Memory B cell (primary cell): ENCODE results near the gene NLGN4Y.

ENCODE experiments used
- ATAC-seq: fragments of 150-1000 bp; cut with Tn5 transposase; 2 replicates; pipeline ENCODE4 v1.10.0; 2021; ENCODE audit warnings: low read depth, mild to moderate bottlenecking, moderate library complexity
- DNase-seq, 2 donors: peaks; one replicate each; pipeline ENCODE4 v3.0.0; 2022; ENCODE audit warnings: low spot score in 2 of 2
- H3K27ac Mint-ChIP-seq: one replicate; pipeline ENCODE4 v1.8.0; 2022; ENCODE audit warnings: mild to moderate bottlenecking, moderate library complexity, mixed read lengths
- H3K27me3 Mint-ChIP-seq: one replicate; pipeline ENCODE4 v1.8.0; 2022; ENCODE audit warnings: mixed read lengths
- H3K36me3 Mint-ChIP-seq: one replicate; pipeline ENCODE4 v1.8.0; 2022; ENCODE audit warnings: mild to moderate bottlenecking, mixed read lengths
- H3K4me1 Mint-ChIP-seq: one replicate; pipeline ENCODE4 v1.8.0; 2022; ENCODE audit warnings: mixed read lengths
- H3K4me3 Mint-ChIP-seq: one replicate; pipeline ENCODE4 v1.8.0; 2022; ENCODE audit warnings: mild to moderate bottlenecking, moderate library complexity, mixed read lengths
- H3K9me3 Mint-ChIP-seq: one replicate; pipeline ENCODE4 v1.8.0; 2022; ENCODE audit warnings: mixed read lengths

The NLGN4Y gene

DNA sequence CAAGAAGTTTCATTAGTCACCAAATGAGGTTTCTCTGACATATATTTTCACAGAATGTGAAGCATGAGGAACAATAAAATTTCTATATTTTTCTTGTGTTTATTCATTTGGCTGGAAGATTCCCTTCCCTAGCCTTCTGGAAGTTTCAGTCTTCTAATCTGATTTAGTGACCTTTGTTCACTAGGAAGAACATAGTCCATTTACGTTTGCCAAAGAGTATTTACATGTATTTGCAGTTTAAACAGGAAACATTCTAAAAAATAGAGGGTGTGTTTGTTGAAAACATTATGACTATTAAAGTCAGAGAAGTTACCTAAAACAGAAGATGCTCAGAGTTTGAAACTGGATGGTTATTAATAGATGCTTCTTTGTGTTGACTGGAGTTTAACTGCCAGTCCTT lies 238.6 kb downstream of the NLGN4Y start:
- Mint-ChIP-seq H3K9me3 (no peaks in the 10 kb centered on the region), H3K4me3 (no peak overlapping the region), H3K27ac (no peak overlapping the region), H3K4me1 (no peaks in the 10 kb centered on the region), H3K27me3 (no peaks in the 10 kb centered on the region), H3K36me3 (no peaks in the 10 kb centered on the region)
- DNase-seq (no peak), ATAC-seq (no peak)

DNA sequence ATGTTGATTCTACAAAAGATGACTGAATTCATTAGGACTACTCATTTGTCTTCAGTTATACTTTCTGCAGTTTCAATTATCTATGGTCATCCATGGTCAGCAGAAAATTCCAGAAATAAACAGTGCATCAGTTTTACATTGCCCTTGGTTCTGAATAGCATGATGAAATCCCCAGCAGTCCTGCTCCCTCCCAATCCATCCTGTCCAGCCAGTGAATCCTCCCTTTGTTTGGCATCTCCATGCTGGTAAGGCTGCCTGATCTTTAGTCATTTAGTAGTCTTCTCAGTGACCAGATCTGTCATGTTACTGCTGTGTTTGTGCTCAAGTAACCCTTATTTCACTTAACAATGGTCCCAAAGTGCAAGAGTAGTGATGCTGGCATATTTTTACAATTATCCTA lies 239.3 kb downstream of the NLGN4Y start:
- DNase-seq (no peak), ATAC-seq (no peak)
- Mint-ChIP-seq H3K36me3 (no peaks in the 10 kb centered on the region), H3K27ac (no peak overlapping the region), H3K9me3 (no peaks in the 10 kb centered on the region), H3K4me1 (no peaks in the 10 kb centered on the region), H3K4me3 (no peak overlapping the region), H3K27me3 (no peaks in the 10 kb centered on the region)

DNA sequence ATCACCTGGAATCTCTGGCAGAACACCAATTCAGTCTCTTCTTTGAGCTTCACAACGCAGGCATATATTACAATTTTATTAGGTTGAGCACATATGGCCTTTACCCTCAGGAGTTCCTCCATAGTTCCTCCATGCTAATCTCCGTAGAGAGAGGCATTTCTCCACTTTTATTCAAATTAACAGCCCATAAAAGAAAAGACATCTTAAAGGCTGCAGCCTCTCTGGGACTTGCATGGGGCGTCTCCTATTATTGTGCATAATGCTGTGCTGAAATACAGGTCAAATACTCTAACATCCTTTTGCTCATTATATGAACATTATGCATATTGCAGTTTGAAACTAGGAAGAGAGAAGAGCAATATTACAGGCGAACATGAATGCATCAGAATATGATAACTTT lies 253.9 kb downstream of the NLGN4Y start:
- ATAC-seq, result no peak
- no peak for DNase-seq
- peaks cover 2% of the 10 kb centered on the region for H3K36me3 Mint-ChIP-seq
- peaks cover 7% of the 10 kb centered on the region for H3K9me3 Mint-ChIP-seq
- H3K27me3 Mint-ChIP-seq, result no peaks in the 10 kb centered on the region
- no peak overlapping the region for H3K4me3 Mint-ChIP-seq
- H3K4me1 Mint-ChIP-seq, result no peaks in the 10 kb centered on the region
- no peak overlapping the region for H3K27ac Mint-ChIP-seq

DNA sequence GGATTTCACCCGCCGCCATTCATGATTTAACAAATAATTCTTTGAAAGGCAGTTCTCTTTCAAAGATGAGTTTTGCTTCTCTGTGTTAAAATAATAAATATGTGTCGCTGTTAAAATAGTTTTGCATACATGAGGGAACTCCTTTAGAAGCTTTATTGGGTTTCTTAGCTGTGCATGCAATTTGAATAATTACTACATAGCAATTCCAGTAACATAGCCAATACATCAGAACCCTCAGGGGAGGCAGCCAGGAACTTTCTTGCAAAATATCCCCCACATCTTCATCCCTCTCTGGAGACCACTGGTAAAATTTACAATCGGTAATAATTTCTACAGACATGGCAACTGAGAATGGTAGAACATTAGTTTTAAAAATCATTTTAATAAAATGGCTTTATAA lies 268.8 kb downstream of the NLGN4Y start:
- Mint-ChIP-seq H3K4me3 (no peak overlapping the region), H3K27me3 (no peaks in the 10 kb centered on the region), H3K36me3 (peaks cover 1% of the 10 kb centered on the region), H3K4me1 (no peaks in the 10 kb centered on the region), H3K27ac (no peak overlapping the region), H3K9me3 (peaks cover 3% of the 10 kb centered on the region)
- ATAC-seq (no peak), DNase-seq (no peak)

DNA sequence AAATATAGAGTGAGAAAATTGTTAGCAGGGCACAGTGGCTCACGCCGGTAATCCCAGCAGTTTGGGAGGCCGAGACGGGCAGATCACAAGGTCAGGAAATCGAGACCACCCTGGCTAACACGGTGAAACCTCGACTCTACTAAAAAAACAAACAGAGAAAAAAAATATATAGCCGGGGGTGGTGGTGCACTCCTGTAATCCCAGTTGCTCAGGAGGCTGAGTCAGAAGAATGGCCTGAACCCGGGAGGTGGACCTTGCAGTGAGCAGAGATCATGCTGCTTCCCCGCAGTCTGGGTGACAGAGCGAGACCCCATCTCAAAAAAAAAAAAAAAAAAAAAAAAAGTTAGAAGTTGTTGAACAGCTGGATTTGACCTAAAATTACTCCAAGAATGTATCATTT lies 269.3 kb downstream of the NLGN4Y start:
- no peak overlapping the region for H3K4me3 Mint-ChIP-seq
- no peaks in the 10 kb centered on the region for H3K4me1 Mint-ChIP-seq
- ATAC-seq (no peak), DNase-seq (no peak)
- peaks cover 2% of the 10 kb centered on the region for H3K9me3 Mint-ChIP-seq
- H3K27ac Mint-ChIP-seq, result no peak overlapping the region
- peaks cover 1% of the 10 kb centered on the region for H3K36me3 Mint-ChIP-seq
- no peaks in the 10 kb centered on the region for H3K27me3 Mint-ChIP-seq

DNA sequence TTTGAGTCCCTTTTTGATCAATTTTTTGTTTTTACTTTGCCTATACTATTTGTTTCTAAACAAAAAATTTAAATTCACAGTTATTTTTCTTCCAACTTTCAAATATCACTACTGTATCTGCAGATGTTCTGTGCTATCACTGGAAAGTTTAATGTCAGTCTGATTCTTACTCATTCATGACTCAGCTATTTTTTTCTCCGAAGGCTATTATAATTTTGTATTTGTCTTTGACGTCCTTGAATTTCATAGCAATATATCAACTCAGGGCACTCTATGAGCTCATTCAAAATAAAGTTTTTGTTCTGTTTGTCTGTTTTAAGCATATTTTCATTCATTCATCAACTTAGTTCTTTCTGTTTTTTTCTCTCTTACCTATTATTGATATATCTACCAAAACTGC lies 273.7 kb downstream of the NLGN4Y start:
- no peak for DNase-seq
- H3K4me3 Mint-ChIP-seq, result no peak overlapping the region
- no peak overlapping the region for H3K27ac Mint-ChIP-seq
- ATAC-seq, result no peak
- H3K36me3 Mint-ChIP-seq, result peaks cover 2% of the 10 kb centered on the region
- H3K27me3 Mint-ChIP-seq, result no peaks in the 10 kb centered on the region
- H3K9me3 Mint-ChIP-seq, result no peaks in the 10 kb centered on the region
- no peaks in the 10 kb centered on the region for H3K4me1 Mint-ChIP-seq

DNA sequence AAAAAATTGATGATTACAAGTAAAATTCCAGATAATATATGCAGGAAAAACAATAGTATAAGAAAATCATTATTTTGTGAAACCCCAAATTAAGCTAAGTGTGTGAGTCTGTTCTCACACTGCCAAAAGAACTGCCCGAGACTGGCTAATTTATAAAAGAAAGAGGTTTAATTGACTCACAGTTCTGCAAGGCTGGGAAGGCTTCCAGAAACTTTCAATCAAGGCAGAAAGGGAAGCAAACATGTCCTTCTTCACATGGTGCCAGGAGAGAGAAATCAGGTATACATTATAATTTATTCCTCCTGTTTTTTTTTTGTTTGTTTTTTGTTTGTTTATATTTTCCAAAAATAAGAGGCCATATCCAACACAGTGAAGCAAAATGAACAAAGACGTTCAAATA lies 276.8 kb downstream of the NLGN4Y start:
- H3K27me3 Mint-ChIP-seq, result no peaks in the 10 kb centered on the region
- DNase-seq (no peak), ATAC-seq (no peak)
- no peaks in the 10 kb centered on the region for H3K9me3 Mint-ChIP-seq
- no peaks in the 10 kb centered on the region for H3K4me1 Mint-ChIP-seq
- no peak overlapping the region for H3K27ac Mint-ChIP-seq
- H3K4me3 Mint-ChIP-seq, result no peak overlapping the region
- H3K36me3 Mint-ChIP-seq, result peaks cover 2% of the 10 kb centered on the region

DNA sequence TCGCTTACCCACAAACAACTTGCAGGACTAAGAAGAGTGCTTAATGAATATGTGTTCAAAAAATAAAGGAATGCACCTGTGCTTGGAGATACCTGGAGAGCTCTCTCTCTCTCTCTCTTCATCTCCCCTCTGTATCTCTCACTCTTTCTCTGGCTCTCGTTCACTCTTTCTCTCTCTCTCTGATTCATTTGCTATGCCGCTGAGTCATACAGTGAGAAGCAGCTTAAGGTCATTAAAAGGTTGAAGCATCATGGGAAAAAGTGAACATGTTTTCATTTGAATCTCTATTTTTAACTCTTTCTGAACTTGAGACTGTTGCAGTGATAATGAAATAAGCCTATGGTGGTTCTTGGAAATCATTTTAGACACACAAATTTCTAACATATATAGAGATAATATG lies 277.8 kb downstream of the NLGN4Y start:
- ATAC-seq, result no peak
- no peak overlapping the region for H3K4me3 Mint-ChIP-seq
- DNase-seq, result no peak
- no peaks in the 10 kb centered on the region for H3K27me3 Mint-ChIP-seq
- no peaks in the 10 kb centered on the region for H3K4me1 Mint-ChIP-seq
- H3K27ac Mint-ChIP-seq, result no peak overlapping the region
- no peaks in the 10 kb centered on the region for H3K9me3 Mint-ChIP-seq
- peaks cover 2% of the 10 kb centered on the region for H3K36me3 Mint-ChIP-seq

DNA sequence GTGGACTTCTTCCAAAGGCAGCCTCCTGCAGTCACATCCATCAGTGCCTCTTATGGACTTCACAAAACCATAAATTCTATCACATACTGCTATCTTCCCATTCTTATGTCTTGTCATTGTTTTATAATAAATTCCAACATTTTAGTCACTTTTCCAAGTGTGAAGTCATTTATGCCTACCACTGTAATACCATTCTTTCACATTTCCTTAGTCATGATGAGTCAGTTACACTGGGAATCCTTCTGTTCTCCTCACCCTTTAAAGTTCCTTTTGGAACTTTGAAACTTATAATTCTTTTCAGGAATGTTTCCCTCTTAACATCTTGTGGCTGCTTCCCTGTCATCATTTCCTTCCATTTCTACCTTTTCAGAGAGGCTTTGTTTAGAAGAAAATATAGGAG lies 279.7 kb downstream of the NLGN4Y start:
- Mint-ChIP-seq H3K27me3 (no peaks in the 10 kb centered on the region), H3K4me1 (no peaks in the 10 kb centered on the region), H3K4me3 (no peak overlapping the region), H3K27ac (no peak overlapping the region), H3K36me3 (peaks cover 2% of the 10 kb centered on the region), H3K9me3 (no peaks in the 10 kb centered on the region)
- ATAC-seq, result no peak
- no peak for DNase-seq

DNA sequence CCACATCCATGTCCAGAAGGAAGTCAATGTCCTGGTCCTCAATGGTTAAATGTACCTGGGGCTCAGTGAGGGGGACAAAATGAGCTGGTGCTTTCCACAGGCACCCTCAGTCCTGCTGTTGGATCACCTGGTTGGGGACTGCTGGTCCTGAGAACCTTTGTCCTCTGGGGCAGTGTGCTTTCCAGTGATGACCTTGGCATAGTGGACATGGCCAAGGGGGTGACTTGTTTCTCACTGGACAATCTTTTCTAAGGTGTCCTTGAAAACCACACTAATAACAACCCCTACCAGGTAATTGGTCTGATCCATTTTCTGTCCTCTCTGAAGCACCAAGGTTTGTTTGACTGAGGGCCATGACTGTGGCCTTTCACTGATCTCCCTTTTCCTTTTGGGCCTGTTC lies 294.1 kb downstream of the NLGN4Y start:
- Mint-ChIP-seq H3K4me1 (no peaks in the 10 kb centered on the region), H3K27ac (no peak overlapping the region), H3K27me3 (no peaks in the 10 kb centered on the region), H3K36me3 (no peaks in the 10 kb centered on the region), H3K9me3 (no peaks in the 10 kb centered on the region), H3K4me3 (no peak overlapping the region)
- DNase-seq (no peak), ATAC-seq (no peak)

DNA sequence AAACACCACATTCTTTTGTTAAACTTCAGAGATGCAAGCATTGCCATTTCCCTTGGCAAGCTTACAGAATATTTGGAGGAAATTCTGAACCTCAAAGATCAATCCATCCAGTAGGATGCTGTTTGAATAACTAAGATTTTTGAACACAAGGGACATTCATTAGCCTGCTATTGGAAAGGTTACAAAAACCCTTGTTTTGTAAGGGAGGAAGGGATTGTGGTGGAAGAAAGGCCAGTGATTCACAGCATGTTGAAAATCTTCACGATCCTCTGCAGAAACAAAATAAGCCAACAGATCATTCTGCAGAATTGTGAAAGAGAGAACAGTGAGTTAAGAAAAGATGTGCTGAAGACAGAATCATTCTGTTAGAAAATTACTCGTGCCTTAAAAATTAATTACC lies 297.9 kb downstream of the NLGN4Y start:
- DNase-seq (no peak), ATAC-seq (no peak)
- H3K4me1 Mint-ChIP-seq, result peaks cover 6% of the 10 kb centered on the region
- no peaks in the 10 kb centered on the region for H3K9me3 Mint-ChIP-seq
- no peak overlapping the region for H3K27ac Mint-ChIP-seq
- peaks cover 5% of the 10 kb centered on the region for H3K36me3 Mint-ChIP-seq
- H3K27me3 Mint-ChIP-seq, result no peaks in the 10 kb centered on the region
- no peak overlapping the region for H3K4me3 Mint-ChIP-seq

DNA sequence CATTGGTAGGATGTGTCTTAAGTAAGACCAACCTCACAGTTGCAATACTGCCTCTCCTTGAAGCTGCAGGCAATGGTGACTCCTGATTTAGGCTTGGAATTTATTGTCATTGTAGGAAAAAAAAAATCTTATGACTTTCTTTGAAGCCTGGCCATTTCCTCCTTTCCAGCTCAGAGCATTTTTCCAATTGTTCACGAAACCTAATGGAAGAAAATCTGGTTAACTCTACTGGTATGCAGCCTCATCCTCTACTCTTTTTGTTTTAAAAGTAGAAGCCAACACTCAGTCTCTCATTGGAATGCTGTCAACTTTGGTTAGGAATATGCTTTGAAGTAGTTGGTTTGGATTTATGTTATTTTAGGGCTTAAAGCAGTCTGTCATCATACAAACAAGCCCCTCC lies 298.6 kb downstream of the NLGN4Y start:
- Mint-ChIP-seq H3K9me3 (no peaks in the 10 kb centered on the region), H3K27me3 (no peaks in the 10 kb centered on the region)

DNA sequence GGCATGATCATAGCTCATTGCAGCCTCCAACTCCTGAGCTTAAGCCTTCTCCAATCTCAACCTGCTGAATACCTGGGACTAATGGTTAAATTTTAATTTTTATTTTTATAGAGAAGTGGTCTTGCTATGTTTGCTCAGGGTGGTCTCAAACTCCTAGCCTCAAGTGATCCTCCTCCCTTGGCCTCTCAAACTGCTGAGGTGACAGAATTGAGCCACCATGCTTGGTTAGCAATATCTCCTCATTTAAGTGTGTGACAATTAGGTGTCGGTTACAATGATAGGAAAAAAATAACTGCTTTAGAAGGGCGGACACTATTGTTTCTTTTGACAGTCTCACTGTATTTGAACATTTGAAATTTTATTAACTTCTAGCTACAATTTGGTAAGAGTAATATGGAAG lies 300.3 kb downstream of the NLGN4Y start:
- DNase-seq (no peak), ATAC-seq (no peak)
- Mint-ChIP-seq H3K27ac (no peak overlapping the region), H3K27me3 (no peaks in the 10 kb centered on the region), H3K36me3 (peaks cover 5% of the 10 kb centered on the region), H3K4me1 (peaks cover 6% of the 10 kb centered on the region), H3K9me3 (no peaks in the 10 kb centered on the region), H3K4me3 (no peak overlapping the region)

More for the DNA sequence above, 298.6 kb downstream of the NLGN4Y start:
- no peak for DNase-seq
- Mint-ChIP-seq H3K4me1 (peaks cover 6% of the 10 kb centered on the region), H3K36me3 (peaks cover 5% of the 10 kb centered on the region), H3K4me3 (no peak overlapping the region), H3K27ac (no peak overlapping the region)
- no peak for ATAC-seq

DNA sequence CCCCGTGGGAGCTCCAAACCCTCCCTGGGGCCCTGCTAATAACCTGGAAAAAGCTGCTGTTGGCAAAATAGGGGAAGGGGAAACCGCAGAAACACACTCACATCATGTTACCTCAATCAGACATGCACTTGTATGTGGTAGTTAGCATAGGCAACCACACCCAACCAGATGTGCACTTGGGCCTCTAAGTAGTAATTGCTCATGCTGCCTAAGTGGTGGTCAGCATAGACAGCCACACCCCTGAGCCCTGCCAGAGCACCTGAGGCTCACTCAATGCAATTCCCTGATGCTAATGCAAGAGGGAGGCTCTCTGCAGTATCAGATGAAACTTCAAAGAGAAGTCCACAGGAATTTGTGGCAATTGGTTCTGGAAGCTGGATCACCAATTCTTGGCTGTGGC lies 301.4 kb downstream of the NLGN4Y start:
- Mint-ChIP-seq H3K27me3 (no peaks in the 10 kb centered on the region), H3K9me3 (no peaks in the 10 kb centered on the region), H3K36me3 (peaks cover 9% of the 10 kb centered on the region), H3K4me3 (no peak overlapping the region), H3K27ac (no peak overlapping the region), H3K4me1 (peaks cover 6% of the 10 kb centered on the region)
- ATAC-seq, result no peak
- no peak for DNase-seq

DNA sequence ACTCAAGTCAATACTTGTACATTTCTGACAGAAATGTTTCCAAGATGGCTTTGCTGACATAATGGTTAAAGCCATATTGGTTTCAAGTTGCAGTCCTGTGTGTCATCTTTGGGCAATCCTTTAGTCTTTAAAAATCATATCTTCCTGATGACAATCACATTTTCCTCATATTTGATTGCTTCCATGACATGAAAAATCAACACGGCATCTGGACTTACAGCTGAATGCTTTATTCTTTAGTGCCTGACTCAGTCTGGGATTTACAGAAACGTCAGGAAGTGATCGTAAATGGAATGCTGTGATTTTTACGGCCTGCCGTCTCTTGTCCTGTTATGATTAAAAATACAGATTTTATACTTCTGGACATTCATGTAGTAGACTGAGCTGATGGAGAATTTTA lies 304.2 kb downstream of the NLGN4Y start:
- DNase-seq (no peak), ATAC-seq (no peak)
- H3K36me3 Mint-ChIP-seq, result peaks cover 13% of the 10 kb centered on the region
- no peaks in the 10 kb centered on the region for H3K27me3 Mint-ChIP-seq
- H3K9me3 Mint-ChIP-seq, result peaks cover 2% of the 10 kb centered on the region
- H3K4me3 Mint-ChIP-seq, result no peak overlapping the region
- H3K4me1 Mint-ChIP-seq, result peaks cover 6% of the 10 kb centered on the region
- no peak overlapping the region for H3K27ac Mint-ChIP-seq
